ENCODE data around the gene SPPL3. TPM values are rescaled to one million over a fixed set of nuclear protein-coding genes. Genes with fewer than 3 reads are reported as not detected.

Gene SPPL3
- polyA plus RNA-seq, 1 experiment, result 13.2 TPM

DNA sequence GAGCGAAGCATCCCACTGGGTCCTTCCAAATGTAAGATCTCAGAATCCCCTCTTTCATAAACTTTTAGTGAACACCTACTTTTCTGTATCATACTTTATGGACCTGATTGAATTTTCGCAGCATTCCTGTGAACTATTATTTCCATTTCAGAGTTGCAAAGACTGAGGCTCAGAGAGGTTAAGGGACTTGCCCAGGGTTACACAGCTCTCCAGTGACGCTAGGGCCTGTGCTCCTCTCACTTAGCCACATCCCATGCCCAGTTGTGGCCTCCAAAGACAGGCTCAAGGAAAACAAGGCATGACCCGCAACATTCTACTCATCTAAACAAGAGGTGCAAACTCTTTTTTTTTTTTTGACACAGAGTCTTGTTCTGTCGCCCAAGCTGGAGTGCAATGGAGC is 25.9 kb upstream of the SPPL3 start:
- no peaks in the 10 kb centered on the region; the same call in 1 of the 2 replicates for H3K27me3 ChIP-seq (ENCODE audit: control insufficient read depth, insufficient read depth, low read length)
- no peaks in the 10 kb centered on the region for H3K36me3 ChIP-seq (ENCODE audit: control insufficient read depth, insufficient read depth, low read length)
- ChIA-PET POLR2A (no interaction called here), CTCF (no interaction called here)
- TF ChIP-seq, protein P1, sequence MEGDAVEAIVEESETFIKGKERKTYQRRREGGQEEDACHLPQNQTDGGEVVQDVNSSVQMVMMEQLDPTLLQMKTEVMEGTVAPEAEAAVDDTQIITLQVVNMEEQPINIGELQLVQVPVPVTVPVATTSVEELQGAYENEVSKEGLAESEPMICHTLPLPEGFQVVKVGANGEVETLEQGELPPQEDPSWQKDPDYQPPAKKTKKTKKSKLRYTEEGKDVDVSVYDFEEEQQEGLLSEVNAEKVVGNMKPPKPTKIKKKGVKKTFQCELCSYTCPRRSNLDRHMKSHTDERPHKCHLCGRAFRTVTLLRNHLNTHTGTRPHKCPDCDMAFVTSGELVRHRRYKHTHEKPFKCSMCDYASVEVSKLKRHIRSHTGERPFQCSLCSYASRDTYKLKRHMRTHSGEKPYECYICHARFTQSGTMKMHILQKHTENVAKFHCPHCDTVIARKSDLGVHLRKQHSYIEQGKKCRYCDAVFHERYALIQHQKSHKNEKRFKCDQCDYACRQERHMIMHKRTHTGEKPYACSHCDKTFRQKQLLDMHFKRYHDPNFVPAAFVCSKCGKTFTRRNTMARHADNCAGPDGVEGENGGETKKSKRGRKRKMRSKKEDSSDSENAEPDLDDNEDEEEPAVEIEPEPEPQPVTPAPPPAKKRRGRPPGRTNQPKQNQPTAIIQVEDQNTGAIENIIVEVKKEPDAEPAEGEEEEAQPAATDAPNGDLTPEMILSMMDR (IDR thresholded peaks at IDR 0.05; ENCODE audit: insufficient read depth, low read depth, low read length), result no peak
- DNase-seq (ENCODE audit: low read depth), result no peak
- no peak overlapping the region for H3K4me3 ChIP-seq (ENCODE audit: low read depth, low read length)

DNA sequence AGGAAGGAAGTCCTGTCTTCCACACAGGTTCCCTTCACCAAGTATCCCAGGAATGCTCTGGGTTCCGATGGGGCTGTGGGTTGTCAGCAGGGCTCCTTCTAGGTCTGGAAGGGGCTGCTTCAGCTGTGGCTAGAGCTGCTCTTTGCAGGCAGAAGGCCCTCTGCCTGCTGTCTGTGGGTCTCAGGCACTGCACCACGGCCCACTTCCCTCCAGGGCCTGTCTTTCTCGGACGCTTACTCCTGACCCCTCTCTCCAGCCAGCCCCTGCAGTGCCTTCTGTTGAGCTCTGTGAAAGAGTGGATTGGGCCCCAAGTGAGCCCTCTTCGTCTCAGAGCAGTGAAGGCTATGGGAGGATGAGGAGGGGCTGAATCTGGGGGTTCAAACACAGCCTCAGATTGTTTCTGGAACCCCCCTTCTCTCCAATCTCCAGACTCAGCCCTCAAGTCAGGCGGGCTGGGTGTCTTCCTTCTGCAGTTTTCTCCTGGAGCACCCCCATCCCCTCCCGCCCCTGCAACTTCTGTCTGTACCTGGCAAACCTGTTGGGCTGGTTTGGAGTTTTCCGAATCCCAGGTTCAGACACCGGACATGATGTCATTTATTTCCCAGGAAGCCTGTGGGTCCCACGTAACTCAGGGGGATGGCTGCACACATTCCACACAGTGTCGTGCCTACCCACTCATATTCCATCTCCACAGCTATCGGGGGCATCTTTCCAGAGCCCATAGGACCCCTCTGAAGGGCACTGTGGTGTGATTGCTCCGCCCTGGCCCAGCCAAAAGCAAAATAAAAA is 24.9 kb upstream of the SPPL3 start:
- no peak for DNase-seq (ENCODE audit: low read depth)
- TF ChIP-seq, protein P1 (IDR thresholded peaks at IDR 0.05; ENCODE audit: insufficient read depth, low read depth, low read length), result no peak
- no peaks in the 10 kb centered on the region for H3K36me3 ChIP-seq (ENCODE audit: control insufficient read depth, insufficient read depth, low read length)
- ChIA-PET CTCF (no interaction called here), POLR2A (no interaction called here)
- H3K4me3 ChIP-seq (ENCODE audit: low read depth, low read length), result no peak overlapping the region
- no peaks in the 10 kb centered on the region; the same call in 1 of the 2 replicates for H3K27me3 ChIP-seq (ENCODE audit: control insufficient read depth, insufficient read depth, low read length)

DNA sequence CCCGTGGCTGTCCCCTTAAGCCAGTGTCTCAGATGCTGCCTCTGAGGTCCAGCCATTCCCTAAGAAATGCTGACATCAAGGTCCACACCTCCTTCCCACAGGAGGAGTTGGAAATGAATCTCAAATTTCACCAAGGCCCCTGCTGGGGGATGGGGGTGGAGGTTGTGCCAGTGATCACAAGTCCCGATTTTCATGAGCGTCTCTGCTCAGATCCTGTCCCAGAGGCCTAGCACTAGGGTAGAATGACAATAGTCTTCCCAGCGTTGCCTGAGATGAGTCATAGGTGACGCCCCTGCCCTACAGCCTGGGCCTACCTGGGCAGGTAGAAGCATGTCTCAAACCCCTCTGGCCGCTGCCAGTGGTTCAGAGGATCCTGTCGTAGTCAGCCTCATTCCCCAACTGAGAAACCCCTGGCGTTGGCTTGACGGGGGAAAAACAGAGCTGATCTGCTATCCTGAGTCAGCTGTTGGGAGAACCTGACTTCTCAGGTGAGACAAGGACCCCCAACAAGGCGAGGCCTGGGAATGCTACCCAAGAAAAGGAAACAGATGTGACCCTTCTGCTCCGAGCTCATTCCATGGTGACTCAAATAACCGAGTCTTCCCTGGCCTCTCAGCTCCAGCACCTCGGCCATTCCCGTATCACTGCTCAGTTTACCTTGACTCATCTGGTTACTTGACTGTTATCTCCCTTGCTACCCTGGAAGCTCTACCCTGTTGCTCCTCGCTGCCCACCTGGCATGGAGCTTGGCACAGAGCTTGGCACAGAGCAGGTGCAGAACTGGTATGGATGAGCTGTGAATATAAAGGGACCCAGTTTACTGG is 21.8 kb upstream of the SPPL3 start:
- no peak overlapping the region for H3K4me3 ChIP-seq (ENCODE audit: low read depth, low read length)
- H3K27me3 ChIP-seq (ENCODE audit: control insufficient read depth, insufficient read depth, low read length), result no peaks in the 10 kb centered on the region
- POLR2A ChIA-PET, result no interaction called here
- CTCF ChIA-PET, result interaction anchor here (0.8 kb wide), 1 partner anchor 18 kb away, joined by 3 read pairs; no protein-coding TSS in a partner anchor
- no peaks in the 10 kb centered on the region for H3K36me3 ChIP-seq (ENCODE audit: control insufficient read depth, insufficient read depth, low read length)
- no peak for DNase-seq (ENCODE audit: low read depth)
- TF ChIP-seq, protein P1 (IDR thresholded peaks at IDR 0.05; ENCODE audit: insufficient read depth, low read depth, low read length), result no peak

DNA sequence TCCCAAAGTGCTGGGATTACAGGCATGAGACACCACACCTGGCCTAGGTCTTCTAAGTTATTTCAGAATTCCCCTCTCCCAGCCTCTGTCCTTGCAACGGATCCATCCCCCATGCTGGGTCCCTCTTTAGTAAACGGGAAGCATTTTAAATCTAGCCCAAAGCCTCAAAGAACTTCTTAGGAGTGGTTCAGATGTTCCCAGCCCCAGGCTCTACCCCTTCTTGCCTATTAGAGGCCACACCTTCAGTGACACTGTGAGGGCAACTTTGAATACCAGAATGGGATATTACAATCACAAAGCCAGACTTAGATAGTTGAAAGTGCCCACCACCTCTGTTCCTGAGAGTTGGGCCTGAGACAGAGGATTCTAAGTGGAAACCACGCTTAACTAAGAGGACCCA is 18.1 kb upstream of the SPPL3 start:
- no peak for DNase-seq (ENCODE audit: low read depth)
- no peak overlapping the region for H3K4me3 ChIP-seq (ENCODE audit: low read depth, low read length)
- POLR2A ChIA-PET, result no interaction called here
- TF ChIP-seq, protein P1 (IDR thresholded peaks at IDR 0.05; ENCODE audit: insufficient read depth, low read depth, low read length), result no peak
- CTCF ChIA-PET, result no interaction called here
- H3K36me3 ChIP-seq (ENCODE audit: control insufficient read depth, insufficient read depth, low read length), result no peaks in the 10 kb centered on the region
- no peaks in the 10 kb centered on the region for H3K27me3 ChIP-seq (ENCODE audit: control insufficient read depth, insufficient read depth, low read length)

DNA sequence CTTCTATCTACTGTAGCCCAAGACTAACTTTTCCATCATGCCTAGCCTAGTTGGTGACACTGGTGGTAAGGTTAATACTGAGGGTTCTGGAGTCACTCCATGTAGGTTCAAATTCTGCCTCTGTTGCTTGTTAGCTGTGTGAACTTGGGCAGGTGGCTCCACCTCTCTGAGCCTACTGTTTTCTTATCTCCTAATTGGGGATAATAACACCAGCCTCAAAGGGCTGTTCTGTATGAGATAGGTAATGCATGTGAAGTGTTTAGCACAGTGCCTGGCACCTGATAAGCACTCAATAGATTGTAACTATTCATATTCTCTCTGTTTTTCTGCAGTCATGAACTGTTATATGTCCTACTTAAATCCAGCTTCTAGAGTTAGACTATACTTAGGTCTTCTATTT is 17.5 kb upstream of the SPPL3 start:
- DNase-seq (ENCODE audit: low read depth), result no peak
- Histone ChIP-seq H3K4me3 (ENCODE audit: low read depth, low read length) (no peak overlapping the region), H3K27me3 (ENCODE audit: control insufficient read depth, insufficient read depth, low read length) (no peaks in the 10 kb centered on the region), H3K36me3 (ENCODE audit: control insufficient read depth, insufficient read depth, low read length) (no peaks in the 10 kb centered on the region)
- TF ChIP-seq, protein P1 (IDR thresholded peaks at IDR 0.05; ENCODE audit: insufficient read depth, low read depth, low read length), result no peak
- ChIA-PET CTCF (no interaction called here), POLR2A (no interaction called here)

Measured in BJ (cell line).